Gastroesophageal sphincter (tissue), 4 donors: ENCODE results near the gene RALY. TPM values are rescaled to one million over a fixed set of nuclear protein-coding genes. Genes with fewer than 3 reads are reported as not detected.
"Not testable (repeated sequence)": the region's sequence is repeated elsewhere in the genome, so short reads cannot be mapped to it uniquely, and the experiment has no call there.

Source experiments
- ATAC-seq: fragments of 150-250 bp; one replicate; pipeline ENCODE4 v1.9.1; 2016; ENCODE audit warnings: mild to moderate bottlenecking, moderate library complexity
- H3K27ac ChIP-seq, 4 donors: fragments of 200-600 bp; sonication (generic) in 3 of 4; 1 replicate in 3 of 4; 2 replicates in 1 of 4; pipeline ENCODE4 v1.5.1; 2016 to 2019
- H3K27me3 ChIP-seq: fragments of 200-600 bp; sonication (generic); one replicate; pipeline ENCODE4 v1.5.1; 2019
- H3K36me3 ChIP-seq, 2 donors: fragments of 200-600 bp; sonication (generic); one replicate each; pipeline ENCODE4 v1.5.1; 2019; ENCODE audit warnings: control low read depth in 1 of 2
- H3K4me1 ChIP-seq, 3 donors: fragments of 200-600 bp; sonication (generic); 1 replicate in 2 of 3; 2 replicates in 1 of 3; pipeline ENCODE4 v1.5.1; 2016 to 2019; ENCODE audit warnings: control low read depth in 2 of 3
- H3K4me3 ChIP-seq, 2 donors: fragments of 200-600 bp; sonication (generic); one replicate each; pipeline ENCODE4 v1.5.1; 2019; ENCODE audit warnings: mild to moderate bottlenecking in 1 of 2, moderate library complexity in 1 of 2
- H3K9me3 ChIP-seq, 3 donors: fragments of 200-600 bp; sonication (generic); one replicate each; pipeline ENCODE4 v1.5.1; 2017 to 2019; ENCODE audit warnings: control low read depth in 2 of 3
- EP300 ChIP-seq: sonication (generic); formaldehyde crosslinking; IDR thresholded peaks from one replicate; pipeline ENCODE4 v1.6.1; 2017; ENCODE audit warnings: antibody characterized with exemption, mild to moderate bottlenecking
- POLR2A ChIP-seq, 2 donors: fragments of 450-650 bp; IDR thresholded peaks; one replicate each; pipeline ENCODE4 v1.6.1; 2017; ENCODE audit warnings: antibody characterized with exemption in 2 of 2, mild to moderate bottlenecking in 2 of 2, moderate library complexity in 1 of 2
- POLR2AphosphoS5 ChIP-seq: sonication (generic); formaldehyde crosslinking; IDR thresholded peaks from one replicate; pipeline ENCODE4 v1.6.1; 2017; ENCODE audit warnings: antibody characterized with exemption
- WGBS, 2 donors: methylation state at CpG; one replicate each; pipeline ENCODE4 v1.1.5; 2018; ENCODE audit warnings: low coverage in 1 of 2; 5-methylcytosine and 5-hydroxymethylcytosine counted together
- total RNA-seq, 4 donors: library from RNA; depleted of rRNA; stranded (reverse); fragments of >200 nt; gene quantifications; one replicate each; pipeline ENCODE4 v1.1.0, GENCODE V29; 2016
- TF ChIP-seq, protein P1 (sequence below), 4 experiments: fragments of 200-600 bp in 2 of 4; fragments of 450-650 bp in 2 of 4; sonication (generic) in 1 of 4; IDR thresholded peaks; one replicate each; pipeline ENCODE4 v1.5.1; 2017 to 2019; ENCODE audit warnings: antibody characterized with exemption in 4 of 4, mild to moderate bottlenecking in 2 of 4, moderate library complexity in 2 of 4

Gene RALY
- total RNA-seq, 4 donors from 2014 or later, result 76.6 to 124 (median 98.8) TPM

GRCh38 chr20:34024723-34025351, 31.1 kb downstream of the RALY start:
- TF ChIP-seq POLR2A (IDR thresholded peaks at IDR 0.05), result no peak
- no peak for TF ChIP-seq EP300
- no peak for TF ChIP-seq POLR2AphosphoS5
- TF ChIP-seq, protein P1, sequence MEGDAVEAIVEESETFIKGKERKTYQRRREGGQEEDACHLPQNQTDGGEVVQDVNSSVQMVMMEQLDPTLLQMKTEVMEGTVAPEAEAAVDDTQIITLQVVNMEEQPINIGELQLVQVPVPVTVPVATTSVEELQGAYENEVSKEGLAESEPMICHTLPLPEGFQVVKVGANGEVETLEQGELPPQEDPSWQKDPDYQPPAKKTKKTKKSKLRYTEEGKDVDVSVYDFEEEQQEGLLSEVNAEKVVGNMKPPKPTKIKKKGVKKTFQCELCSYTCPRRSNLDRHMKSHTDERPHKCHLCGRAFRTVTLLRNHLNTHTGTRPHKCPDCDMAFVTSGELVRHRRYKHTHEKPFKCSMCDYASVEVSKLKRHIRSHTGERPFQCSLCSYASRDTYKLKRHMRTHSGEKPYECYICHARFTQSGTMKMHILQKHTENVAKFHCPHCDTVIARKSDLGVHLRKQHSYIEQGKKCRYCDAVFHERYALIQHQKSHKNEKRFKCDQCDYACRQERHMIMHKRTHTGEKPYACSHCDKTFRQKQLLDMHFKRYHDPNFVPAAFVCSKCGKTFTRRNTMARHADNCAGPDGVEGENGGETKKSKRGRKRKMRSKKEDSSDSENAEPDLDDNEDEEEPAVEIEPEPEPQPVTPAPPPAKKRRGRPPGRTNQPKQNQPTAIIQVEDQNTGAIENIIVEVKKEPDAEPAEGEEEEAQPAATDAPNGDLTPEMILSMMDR (IDR thresholded peaks at IDR 0.05), result no peak
- 20 to 66% methylated on average over 2 of the region's 5 CpGs for WGBS, 2 donors

DNA sequence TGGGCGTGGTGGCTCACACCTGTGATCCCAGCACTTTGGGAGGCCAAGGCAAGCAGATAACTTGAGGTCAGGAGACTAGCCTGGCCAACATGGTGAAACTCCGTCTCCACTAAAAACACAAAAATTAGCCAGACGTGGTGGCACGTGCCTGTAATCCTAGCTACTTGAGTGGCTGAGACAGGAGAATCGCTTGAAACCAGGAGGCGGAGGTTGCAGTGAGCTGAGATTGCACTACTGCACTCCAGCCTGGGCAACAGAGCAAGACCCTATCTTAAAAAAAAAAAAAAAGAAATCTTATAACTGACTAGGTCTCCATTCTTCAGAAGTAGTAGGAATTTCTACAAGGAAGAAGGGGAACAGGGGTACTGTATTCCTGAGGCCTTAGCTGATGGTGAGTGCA, 34.3 kb downstream of the RALY start:
- not testable (repeated sequence) for H3K27me3 ChIP-seq, H3K9me3 ChIP-seq, H3K4me3 ChIP-seq, ATAC-seq, H3K27ac ChIP-seq
- Histone ChIP-seq H3K4me1 (peaks cover 0 to 45% (median 19%) of the 10 kb centered on the region in 3 donors), H3K36me3 (peaks cover 0 to 18% of the 10 kb centered on the region in 2 donors)
- 92 to 93% methylated on average over 2 to 6 of the region's 6 CpGs for WGBS, 2 donors

More at GRCh38 chr20:34024723-34025351, 31.1 kb downstream of the RALY start:
- no peak for ATAC-seq
- Histone ChIP-seq H3K36me3 (no peaks in the 10 kb centered on the region), H3K4me1 (peaks cover 0 to 55% (median 26%) of the 10 kb centered on the region in 3 donors), H3K9me3 (no peaks in the 10 kb centered on the region), H3K4me3 (no peak overlapping the region), H3K27me3 (no peaks in the 10 kb centered on the region), H3K27ac (no peak overlapping the region)

- Histone ChIP-seq H3K4me3 (no peak overlapping the region), H3K27me3 (no peaks in the 10 kb centered on the region), H3K4me1 (peaks cover 0 to 31% (median 11%) of the 10 kb centered on the region in 3 donors), H3K27ac (no peak overlapping the region), H3K36me3 (peaks cover 0 to 31% of the 10 kb centered on the region in 2 donors), H3K9me3 (no peaks in the 10 kb centered on the region)
- ATAC-seq, result no peak
- no peak for TF ChIP-seq EP300
- no peak for TF ChIP-seq POLR2AphosphoS5
- no peak for TF ChIP-seq POLR2A (IDR thresholded peaks at IDR 0.05)
- TF ChIP-seq, protein P1 (IDR thresholded peaks at IDR 0.05), result no peak
- 92% methylated on average over 1 of the region's 1 CpG; no CpG with 5 or more reads in 1 of the 2 donors for WGBS, 2 donors
These were observed 35.7 kb downstream of the RALY start for GRCh38 chr20:34029415-34029814.

DNA sequence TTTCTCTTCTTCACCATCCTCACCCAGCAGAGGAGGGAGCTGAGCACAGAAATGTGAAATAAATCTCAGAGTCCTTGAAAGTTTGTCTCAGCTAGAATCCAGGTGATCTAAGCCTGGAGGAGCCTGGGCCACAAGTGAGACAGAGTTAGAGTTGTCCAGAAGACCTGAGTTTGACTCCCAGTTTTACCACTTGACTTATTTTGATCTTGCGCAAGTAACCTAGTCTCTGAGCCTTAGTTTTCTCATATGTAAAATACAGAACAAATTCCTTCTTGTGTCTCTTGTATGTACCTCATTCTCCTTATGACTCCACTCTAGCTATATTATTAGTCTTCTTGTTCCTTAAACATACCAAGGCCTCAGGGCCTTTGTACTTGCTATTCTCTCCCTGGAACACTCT, 36.7 kb downstream of the RALY start:
- Histone ChIP-seq H3K27me3 (no peaks in the 10 kb centered on the region), H3K9me3 (no peaks in the 10 kb centered on the region), H3K36me3 (peaks cover 0 to 31% of the 10 kb centered on the region in 2 donors), H3K4me3 (no peak overlapping the region), H3K4me1 (peaks cover 0 to 20% (median 2%) of the 10 kb centered on the region in 3 donors), H3K27ac (no peak overlapping the region)
- 100% methylated on average over 1 of the region's 1 CpG for WGBS, 2 donors
- TF ChIP-seq POLR2AphosphoS5, result no peak
- TF ChIP-seq POLR2A (IDR thresholded peaks at IDR 0.05), result no peak
- TF ChIP-seq, protein P1 (IDR thresholded peaks at IDR 0.05), result no peak
- TF ChIP-seq EP300, result no peak
- no peak for ATAC-seq

DNA sequence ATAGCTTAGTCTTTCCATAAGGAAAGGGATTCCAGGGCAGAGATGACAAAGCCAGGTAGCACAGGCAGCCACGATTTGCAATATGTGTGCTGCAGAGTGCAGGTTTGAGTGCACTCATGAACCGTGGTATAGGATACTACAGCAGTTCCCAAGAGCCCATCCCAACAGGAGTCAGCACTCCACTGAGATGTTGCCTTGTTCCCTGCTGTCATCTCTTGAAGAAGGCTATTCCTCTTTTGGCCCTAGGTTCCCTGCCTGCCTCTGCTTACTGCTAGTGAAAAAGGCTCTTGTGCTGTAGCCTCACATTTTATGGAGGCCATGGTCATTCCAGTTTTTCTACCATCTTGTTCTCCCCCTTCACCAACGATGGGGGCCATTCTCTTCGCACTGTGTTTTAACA, 40.2 kb downstream of the RALY start:
- ATAC-seq, result no peak
- H3K27me3 ChIP-seq, result no peaks in the 10 kb centered on the region
- no peak overlapping the region for H3K27ac ChIP-seq
- peaks cover 0 to 31% of the 10 kb centered on the region in 2 donors for H3K36me3 ChIP-seq
- peaks cover 3 to 30% (median 11%) of the 10 kb centered on the region in 3 donors for H3K4me1 ChIP-seq
- no peak overlapping the region for H3K4me3 ChIP-seq
- 83 to 100% methylated on average over 2 of the region's 4 CpGs for WGBS, 2 donors
- no peak for TF ChIP-seq POLR2AphosphoS5
- no peak for TF ChIP-seq POLR2A (IDR thresholded peaks at IDR 0.05)
- TF ChIP-seq EP300, result no peak
- TF ChIP-seq, protein P1 (IDR thresholded peaks at IDR 0.05), result no peak
- no peaks in the 10 kb centered on the region for H3K9me3 ChIP-seq
